DND-41 (cell line): ENCODE results near the gene SHQ1.

ENCODE experiments used
- EZH2 ChIP-seq: IDR thresholded peaks from 3 replicates; pipeline ENCODE4 v1.6.1; 2012; ENCODE audit warnings: borderline replicate concordance, low read depth, mild to moderate bottlenecking, moderate library complexity, low read length, inconsistent platforms; ENCODE audit not compliant: severe bottlenecking
- TF ChIP-seq, protein P1 (sequence below): IDR thresholded peaks from 2 replicates; pipeline ENCODE4 v1.5.1; 2012; ENCODE audit warnings: borderline replicate concordance, low read length, moderate library complexity, mild to moderate bottlenecking; ENCODE audit not compliant: poor library complexity, severe bottlenecking; ENCODE audit errors: extremely low read depth

DNA sequence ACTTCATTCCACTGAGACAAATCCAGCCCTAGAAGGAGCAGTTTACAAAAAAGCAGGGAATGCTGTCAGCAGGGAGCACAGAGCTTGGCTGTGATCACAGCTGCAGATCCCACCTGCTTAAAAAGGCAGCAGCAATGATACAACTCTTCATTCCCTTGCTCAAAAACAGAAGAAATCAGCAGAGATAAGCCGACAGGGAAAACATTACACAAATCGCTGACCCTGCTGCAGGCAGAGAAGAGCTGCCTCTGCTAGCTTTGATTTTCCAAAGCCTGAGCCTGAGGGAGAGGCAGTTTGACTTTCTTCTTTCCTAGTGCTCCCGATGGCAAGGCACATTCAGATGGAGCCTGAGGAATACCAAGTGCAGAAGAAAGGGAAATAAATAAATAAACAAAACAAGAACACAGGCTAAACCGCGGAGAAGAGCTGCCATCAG is 80.2 kb downstream of the SHQ1 start:
- TF ChIP-seq, protein P1, sequence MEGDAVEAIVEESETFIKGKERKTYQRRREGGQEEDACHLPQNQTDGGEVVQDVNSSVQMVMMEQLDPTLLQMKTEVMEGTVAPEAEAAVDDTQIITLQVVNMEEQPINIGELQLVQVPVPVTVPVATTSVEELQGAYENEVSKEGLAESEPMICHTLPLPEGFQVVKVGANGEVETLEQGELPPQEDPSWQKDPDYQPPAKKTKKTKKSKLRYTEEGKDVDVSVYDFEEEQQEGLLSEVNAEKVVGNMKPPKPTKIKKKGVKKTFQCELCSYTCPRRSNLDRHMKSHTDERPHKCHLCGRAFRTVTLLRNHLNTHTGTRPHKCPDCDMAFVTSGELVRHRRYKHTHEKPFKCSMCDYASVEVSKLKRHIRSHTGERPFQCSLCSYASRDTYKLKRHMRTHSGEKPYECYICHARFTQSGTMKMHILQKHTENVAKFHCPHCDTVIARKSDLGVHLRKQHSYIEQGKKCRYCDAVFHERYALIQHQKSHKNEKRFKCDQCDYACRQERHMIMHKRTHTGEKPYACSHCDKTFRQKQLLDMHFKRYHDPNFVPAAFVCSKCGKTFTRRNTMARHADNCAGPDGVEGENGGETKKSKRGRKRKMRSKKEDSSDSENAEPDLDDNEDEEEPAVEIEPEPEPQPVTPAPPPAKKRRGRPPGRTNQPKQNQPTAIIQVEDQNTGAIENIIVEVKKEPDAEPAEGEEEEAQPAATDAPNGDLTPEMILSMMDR, result no peak
- TF ChIP-seq EZH2, result no peak
